Activated CD8-positive, alpha-beta T cell treated with anti-CD3 and anti-CD28 coated beads for 36 hours (primary cell): ENCODE measurements around the gene RAC3. TPM values are rescaled to one million over a fixed set of nuclear protein-coding genes. Genes with fewer than 3 reads are reported as not detected.

Source experiments
- ATAC-seq: fragments of 200-7000 bp; cut with Tn5 transposase; one replicate; pipeline ENCODE4 v1.10.0; 2021; ENCODE audit warnings: mild to moderate bottlenecking, moderate library complexity
- CTCF ChIA-PET: fragments of 350-600 bp; sonication (Branson Sonifier 250); formaldehyde crosslinking; loops from one replicate; lab custom pipeline; 2021; ENCODE audit warnings: antibody characterized with exemption; lab: Charles Lee
- POLR2A ChIA-PET: fragments of 350-600 bp; sonication (Branson Sonifier 250); formaldehyde crosslinking; loops from one replicate; lab custom pipeline; 2021; ENCODE audit warnings: antibody characterized with exemption; lab: Charles Lee
- DNase-seq: peaks from one replicate; pipeline ENCODE4 v3.0.0-alpha.2; 2020
- H3K27ac Mint-ChIP-seq: one replicate; pipeline ENCODE4 v1.8.0; 2021; ENCODE audit warnings: mild to moderate bottlenecking, mixed read lengths
- H3K27me3 Mint-ChIP-seq: one replicate; pipeline ENCODE4 v1.8.0; 2021; ENCODE audit warnings: mixed read lengths
- H3K36me3 Mint-ChIP-seq: one replicate; pipeline ENCODE4 v1.8.0; 2021; ENCODE audit warnings: low read depth, mixed read lengths
- H3K4me1 Mint-ChIP-seq: one replicate; pipeline ENCODE4 v1.8.0; 2021; ENCODE audit warnings: low read depth, mixed read lengths
- H3K4me3 Mint-ChIP-seq: one replicate; pipeline ENCODE4 v1.8.0; 2021; ENCODE audit warnings: mild to moderate bottlenecking, moderate library complexity, mixed read lengths
- H3K9me3 Mint-ChIP-seq: one replicate; pipeline ENCODE4 v1.8.0; 2021; ENCODE audit warnings: mixed read lengths
- CTCF ChIP-seq: fragments of 200-600 bp; IDR thresholded peaks from one replicate; pipeline ENCODE4 v1.8.0; 2022; ENCODE audit warnings: antibody characterized with exemption, mild to moderate bottlenecking
- intact Hi-C: fragments of 100-400 bp; cut with micrococcal nuclease; formaldehyde crosslinking; loops from one replicate; pipeline ENCODE4 v1.10.0; 2022
- total RNA-seq, 2 experiments: library from RNA; stranded (reverse); gene quantifications; one replicate each; pipeline ENCODE4 v1.2.3, GENCODE V29; 2021

Gene RAC3
- total RNA-seq, 2 experiments from 2014 or later = 5.5 to 5.8 TPM

- peaks cover 6% of the 10 kb centered on the region for H3K4me1 Mint-ChIP-seq
- no peak overlapping the region for H3K4me3 Mint-ChIP-seq
- POLR2A ChIA-PET = interaction anchor here (0.9 kb wide), 1 partner anchor 14 kb away, joined by 3 read pairs; no protein-coding TSS in a partner anchor
- no peaks in the 10 kb centered on the region for H3K9me3 Mint-ChIP-seq
- no peaks in the 10 kb centered on the region for H3K27me3 Mint-ChIP-seq
- no peak for ATAC-seq
- no peak overlapping the region for H3K27ac Mint-ChIP-seq
- H3K36me3 Mint-ChIP-seq = no peaks in the 10 kb centered on the region
- DNase-seq = no peak
- no peak for TF ChIP-seq CTCF
- CTCF ChIA-PET = interaction anchor here (0.7 to 1.6 kb wide), 3 partner anchors 9 to 44 kb away, joined by 3 to 7 read pairs (median 4); no protein-coding TSS in a partner anchor
- intact Hi-C loops = no loop called here
Observed at GRCh38 chr17:82010575-82011525, 20.6 kb upstream of the RAC3 start.

GRCh38 chr17:82011617-82012187 is 19.8 kb upstream of the RAC3 start:
- Mint-ChIP-seq H3K27ac (no peak overlapping the region), H3K27me3 (no peaks in the 10 kb centered on the region), H3K36me3 (no peaks in the 10 kb centered on the region), H3K4me3 (no peak overlapping the region), H3K4me1 (peaks cover 6% of the 10 kb centered on the region), H3K9me3 (no peaks in the 10 kb centered on the region)
- intact Hi-C loops = no loop called here
- POLR2A ChIA-PET = interaction anchor here (0.9 kb wide), 1 partner anchor 15 kb away, joined by 3 read pairs; no protein-coding TSS in a partner anchor
- no peak for TF ChIP-seq CTCF
- CTCF ChIA-PET = interaction anchor here (0.7 to 2.1 kb wide), 2 partner anchors 44 to 52 kb away, joined by 3 to 5 read pairs; no protein-coding TSS in a partner anchor
- DNase-seq (no peak), ATAC-seq (no peak)

GRCh38 chr17:82012261-82012639 is 19.2 kb upstream of the RAC3 start:
- Mint-ChIP-seq H3K27ac (no peak overlapping the region), H3K4me3 (no peak overlapping the region), H3K27me3 (no peaks in the 10 kb centered on the region), H3K9me3 (no peaks in the 10 kb centered on the region), H3K4me1 (peaks cover 6% of the 10 kb centered on the region), H3K36me3 (no peaks in the 10 kb centered on the region)
- ChIA-PET CTCF (interaction anchor here (2.1 kb wide), 1 partner anchor 53 kb away, joined by 5 read pairs; no protein-coding TSS in a partner anchor), POLR2A (no interaction called here)
- DNase-seq = no peak
- no peak for TF ChIP-seq CTCF
- ATAC-seq = no peak
- intact Hi-C loops = no loop called here

GRCh38 chr17:82012640-82013295 is 18.7 kb upstream of the RAC3 start:
- DNase-seq (no peak), ATAC-seq (no peak)
- POLR2A ChIA-PET = interaction anchor here (1.0 to 1.1 kb wide), 2 partner anchors 16 to 84 kb away, joined by 3 read pairs; no protein-coding TSS in a partner anchor
- Mint-ChIP-seq H3K4me1 (peaks cover 6% of the 10 kb centered on the region), H3K9me3 (no peaks in the 10 kb centered on the region), H3K27me3 (no peaks in the 10 kb centered on the region), H3K4me3 (no peak overlapping the region), H3K27ac (no peak overlapping the region), H3K36me3 (no peaks in the 10 kb centered on the region)
- intact Hi-C loops = no loop called here
- CTCF ChIA-PET = interaction anchor here (0.9 to 2.1 kb wide), 2 partner anchors 17 to 53 kb away, joined by 3 to 5 read pairs; no protein-coding TSS in a partner anchor
- no peak for TF ChIP-seq CTCF
